Glutamatergic neuron (in vitro differentiated cells): ENCODE measurements around the gene NOX4. TPM values are rescaled to one million over a fixed set of nuclear protein-coding genes. Genes with fewer than 3 reads are reported as not detected.

Experiments
- DNase-seq: peaks from one replicate; pipeline ENCODE4 v3.0.0; 2022
- H3K27ac Mint-ChIP-seq: one replicate; pipeline ENCODE4 v1.8.0; 2020; ENCODE audit warnings: mild to moderate bottlenecking, mixed read lengths, inconsistent platforms; ENCODE audit not compliant: unreplicated experiment
- H3K27me3 Mint-ChIP-seq: one replicate; pipeline ENCODE4 v1.8.0; 2020; ENCODE audit warnings: mild to moderate bottlenecking, moderate library complexity, mixed read lengths, inconsistent platforms; ENCODE audit not compliant: unreplicated experiment
- H3K36me3 Mint-ChIP-seq: one replicate; pipeline ENCODE4 v1.8.0; 2020; ENCODE audit warnings: mild to moderate bottlenecking, mixed read lengths, inconsistent platforms; ENCODE audit not compliant: unreplicated experiment
- H3K4me1 Mint-ChIP-seq: one replicate; pipeline ENCODE4 v1.8.0; 2020; ENCODE audit warnings: mild to moderate bottlenecking, low read depth, mixed read lengths, inconsistent platforms; ENCODE audit not compliant: unreplicated experiment
- H3K4me3 Mint-ChIP-seq: one replicate; pipeline ENCODE4 v1.8.0; 2020; ENCODE audit warnings: mild to moderate bottlenecking, mixed read lengths, inconsistent platforms; ENCODE audit not compliant: unreplicated experiment
- H3K9me3 Mint-ChIP-seq: one replicate; pipeline ENCODE4 v1.8.0; 2020; ENCODE audit warnings: mild to moderate bottlenecking, moderate library complexity, mixed read lengths, inconsistent platforms; ENCODE audit not compliant: unreplicated experiment
- total RNA-seq: library from RNA; stranded (reverse); fragmentation: NEBNext Ultra II Directional; extraction: Animal tissue kit (Norgen Biotek cat#: 25700); gene quantifications from one replicate; pipeline ENCODE4 v1.2.1, GENCODE V29; 2021; ENCODE audit not compliant: unreplicated experiment
- TF ChIP-seq, protein P1 (sequence below): fragments of 200-600 bp; sonication (generic); IDR thresholded peaks from one replicate; pipeline ENCODE4 v1.5.0; 2021; ENCODE audit not compliant: partially characterized antibody, unreplicated experiment

NOX4 gene
- total RNA-seq, 1 donor from 2014 or later: 1.9 TPM

DNA sequence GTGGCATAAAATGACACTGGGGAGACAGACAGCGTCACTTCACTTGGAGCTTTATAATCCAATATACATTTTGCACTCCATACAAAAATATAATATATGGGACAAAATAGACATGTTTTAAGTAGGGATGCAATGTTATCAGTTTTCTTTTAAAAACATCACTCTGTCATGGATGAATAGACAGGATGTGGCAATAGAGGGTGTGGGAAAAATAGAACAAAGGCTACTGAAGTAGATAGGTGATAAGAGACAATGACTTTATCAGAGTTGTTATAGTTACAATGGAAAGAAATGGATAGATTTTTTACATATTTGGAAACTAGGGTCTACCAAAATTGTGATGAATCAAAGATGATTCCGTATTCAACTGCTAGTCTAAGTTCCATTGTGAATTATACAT, 13.1 kb upstream of the NOX4 start:
- TF ChIP-seq, protein P1, sequence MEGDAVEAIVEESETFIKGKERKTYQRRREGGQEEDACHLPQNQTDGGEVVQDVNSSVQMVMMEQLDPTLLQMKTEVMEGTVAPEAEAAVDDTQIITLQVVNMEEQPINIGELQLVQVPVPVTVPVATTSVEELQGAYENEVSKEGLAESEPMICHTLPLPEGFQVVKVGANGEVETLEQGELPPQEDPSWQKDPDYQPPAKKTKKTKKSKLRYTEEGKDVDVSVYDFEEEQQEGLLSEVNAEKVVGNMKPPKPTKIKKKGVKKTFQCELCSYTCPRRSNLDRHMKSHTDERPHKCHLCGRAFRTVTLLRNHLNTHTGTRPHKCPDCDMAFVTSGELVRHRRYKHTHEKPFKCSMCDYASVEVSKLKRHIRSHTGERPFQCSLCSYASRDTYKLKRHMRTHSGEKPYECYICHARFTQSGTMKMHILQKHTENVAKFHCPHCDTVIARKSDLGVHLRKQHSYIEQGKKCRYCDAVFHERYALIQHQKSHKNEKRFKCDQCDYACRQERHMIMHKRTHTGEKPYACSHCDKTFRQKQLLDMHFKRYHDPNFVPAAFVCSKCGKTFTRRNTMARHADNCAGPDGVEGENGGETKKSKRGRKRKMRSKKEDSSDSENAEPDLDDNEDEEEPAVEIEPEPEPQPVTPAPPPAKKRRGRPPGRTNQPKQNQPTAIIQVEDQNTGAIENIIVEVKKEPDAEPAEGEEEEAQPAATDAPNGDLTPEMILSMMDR: no peak
- Mint-ChIP-seq H3K27ac (no peak overlapping the region), H3K27me3 (no peaks in the 10 kb centered on the region), H3K36me3 (no peaks in the 10 kb centered on the region), H3K9me3 (no peaks in the 10 kb centered on the region), H3K4me1 (no peaks in the 10 kb centered on the region), H3K4me3 (no peak overlapping the region)
- no peak for DNase-seq

DNA sequence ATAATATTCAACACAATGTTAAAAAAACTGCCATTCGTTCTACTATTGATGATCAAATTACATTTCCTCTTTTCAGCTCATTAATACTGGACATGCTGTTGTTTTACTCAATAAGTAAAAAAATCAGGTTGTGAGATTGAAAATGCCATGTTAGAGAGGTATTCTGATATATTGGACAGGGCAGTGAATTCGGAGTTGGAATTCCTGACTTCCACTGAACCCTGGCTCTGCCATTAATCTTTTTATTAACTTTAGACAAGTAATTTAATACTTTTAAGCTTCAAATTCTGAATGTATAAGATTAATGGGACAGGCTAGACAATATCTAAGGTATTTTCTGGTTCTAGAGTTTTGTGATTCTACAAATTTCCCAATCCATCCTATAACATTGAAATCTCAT, 12.2 kb upstream of the NOX4 start:
- TF ChIP-seq, protein P1: no peak
- no peaks in the 10 kb centered on the region for H3K4me1 Mint-ChIP-seq
- H3K27me3 Mint-ChIP-seq: no peaks in the 10 kb centered on the region
- H3K9me3 Mint-ChIP-seq: no peaks in the 10 kb centered on the region
- H3K36me3 Mint-ChIP-seq: no peaks in the 10 kb centered on the region
- H3K27ac Mint-ChIP-seq: no peak overlapping the region
- no peak for DNase-seq
- H3K4me3 Mint-ChIP-seq: no peak overlapping the region

DNA sequence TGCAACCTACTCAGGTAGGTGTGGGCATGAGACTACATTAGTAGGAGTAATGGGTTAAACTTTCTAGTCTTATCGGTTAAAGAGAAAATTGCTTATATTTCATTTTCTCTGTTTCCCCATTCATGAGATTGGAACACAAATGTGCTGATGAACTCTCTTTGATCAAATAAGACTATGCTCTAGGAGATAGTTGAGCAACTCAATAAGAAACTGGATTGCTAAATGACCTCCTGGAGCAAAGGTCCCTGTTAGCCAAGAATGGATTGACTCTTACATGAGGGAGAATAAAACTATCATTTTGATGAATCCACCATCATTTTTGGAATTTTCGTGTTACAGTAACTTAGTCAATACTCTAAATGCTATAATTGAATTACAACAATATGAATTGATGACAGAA, 11.1 kb upstream of the NOX4 start:
- H3K9me3 Mint-ChIP-seq: no peaks in the 10 kb centered on the region
- TF ChIP-seq, protein P1: no peak
- no peak for DNase-seq
- H3K4me3 Mint-ChIP-seq: no peak overlapping the region
- H3K4me1 Mint-ChIP-seq: no peaks in the 10 kb centered on the region
- no peak overlapping the region for H3K27ac Mint-ChIP-seq
- H3K27me3 Mint-ChIP-seq: no peaks in the 10 kb centered on the region
- no peaks in the 10 kb centered on the region for H3K36me3 Mint-ChIP-seq

DNA sequence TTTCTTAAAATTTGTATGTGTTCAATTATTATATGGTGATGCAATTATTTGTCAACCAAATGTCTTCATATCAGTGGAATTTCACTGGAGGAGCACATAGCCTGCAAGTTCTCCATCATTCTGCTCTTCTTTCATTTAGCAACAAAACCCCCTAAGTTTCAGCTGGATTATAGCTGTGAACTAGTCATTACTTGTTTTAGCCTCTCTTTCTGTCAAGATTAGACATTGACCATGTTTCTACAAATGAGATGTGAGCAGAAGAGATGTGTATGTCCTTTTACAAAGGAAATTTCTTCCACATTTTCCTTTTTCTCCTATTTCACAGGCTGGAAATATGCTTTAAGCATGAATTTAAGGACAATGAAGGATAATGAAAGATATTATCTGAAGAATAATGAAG, 9.2 kb upstream of the NOX4 start:
- Mint-ChIP-seq H3K36me3 (no peaks in the 10 kb centered on the region), H3K4me3 (no peak overlapping the region), H3K4me1 (no peaks in the 10 kb centered on the region), H3K9me3 (no peaks in the 10 kb centered on the region), H3K27ac (no peak overlapping the region), H3K27me3 (no peaks in the 10 kb centered on the region)
- DNase-seq: no peak
- TF ChIP-seq, protein P1: no peak

DNA sequence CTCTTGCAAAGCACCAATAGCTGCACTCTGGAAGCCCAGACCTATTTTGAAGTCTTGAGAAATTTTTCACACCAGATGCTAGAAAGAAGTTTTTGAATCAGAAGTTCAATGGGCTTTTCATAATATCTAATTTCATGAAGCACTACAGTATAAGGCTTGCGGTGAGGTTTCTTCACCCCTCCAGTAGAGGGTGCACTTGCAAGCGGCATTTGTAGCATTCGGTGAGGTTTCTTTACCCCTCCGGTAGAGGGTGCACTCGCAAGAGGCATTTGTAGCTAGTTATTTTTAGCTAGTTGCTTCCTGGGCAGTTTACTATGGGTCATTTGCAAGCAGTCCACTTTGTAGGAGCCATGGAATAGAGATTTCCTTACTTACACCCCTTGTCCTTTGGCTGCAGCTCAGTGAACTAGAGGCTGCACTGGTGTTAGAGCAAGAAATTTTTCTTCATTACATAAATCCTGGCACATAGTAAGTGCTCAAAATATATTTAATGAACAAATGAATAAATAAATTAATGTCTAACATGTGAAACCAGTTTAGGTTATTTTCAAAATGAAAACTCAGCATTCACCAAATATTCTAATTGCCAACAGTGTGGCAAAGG, 7.8 kb upstream of the NOX4 start:
- TF ChIP-seq, protein P1: no peak
- no peaks in the 10 kb centered on the region for H3K9me3 Mint-ChIP-seq
- H3K4me1 Mint-ChIP-seq: no peaks in the 10 kb centered on the region

More for the DNA sequence above, 7.8 kb upstream of the NOX4 start:
- Mint-ChIP-seq H3K27ac (no peak overlapping the region), H3K27me3 (no peaks in the 10 kb centered on the region), H3K36me3 (no peaks in the 10 kb centered on the region), H3K4me3 (no peak overlapping the region)
- DNase-seq: no peak
